GM13976 (cell line): ENCODE measurements around the gene PIEZO2.

Source experiments
- DNase-seq: peaks from one replicate; pipeline ENCODE4 v3.0.0; 2012; ENCODE audit warnings: low spot score
- in situ Hi-C: fragments of 300-500 bp; cut with MboI; formaldehyde crosslinking; loops from one replicate; pipeline ENCODE4 v1.12.0; 2022; ENCODE audit warnings: low sequenced_read_pairs, mixed read lengths, inconsistent platforms; ENCODE audit not compliant: unreplicated experiment
- TF ChIP-seq, protein P1 (sequence below): IDR thresholded peaks from 2 replicates; pipeline ENCODE4 v1.5.1; 2012; ENCODE audit warnings: borderline replicate concordance, mild to moderate bottlenecking; ENCODE audit not compliant: insufficient read depth; ENCODE audit errors: extremely low read depth, missing control alignments, control extremely low read depth

PIEZO2 gene

DNA sequence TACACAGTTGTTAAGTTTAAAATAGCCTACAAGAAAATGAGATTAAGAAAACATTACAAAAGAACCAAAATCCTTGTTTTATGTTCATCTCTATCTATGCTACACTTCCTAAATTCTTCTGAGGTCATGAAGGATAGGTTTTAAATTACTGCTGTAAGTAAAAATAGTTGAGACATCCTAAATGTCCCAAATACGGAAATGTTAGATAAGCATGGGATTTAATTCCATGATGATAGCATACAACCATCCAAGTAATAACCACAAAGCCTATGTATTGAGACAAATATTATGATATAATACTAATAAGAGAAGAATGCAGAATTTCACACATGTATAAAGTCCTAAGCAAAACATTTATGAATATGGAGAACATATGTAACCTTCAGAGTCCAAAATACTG, 34.1 kb downstream of the PIEZO2 start:
- TF ChIP-seq, protein P1, sequence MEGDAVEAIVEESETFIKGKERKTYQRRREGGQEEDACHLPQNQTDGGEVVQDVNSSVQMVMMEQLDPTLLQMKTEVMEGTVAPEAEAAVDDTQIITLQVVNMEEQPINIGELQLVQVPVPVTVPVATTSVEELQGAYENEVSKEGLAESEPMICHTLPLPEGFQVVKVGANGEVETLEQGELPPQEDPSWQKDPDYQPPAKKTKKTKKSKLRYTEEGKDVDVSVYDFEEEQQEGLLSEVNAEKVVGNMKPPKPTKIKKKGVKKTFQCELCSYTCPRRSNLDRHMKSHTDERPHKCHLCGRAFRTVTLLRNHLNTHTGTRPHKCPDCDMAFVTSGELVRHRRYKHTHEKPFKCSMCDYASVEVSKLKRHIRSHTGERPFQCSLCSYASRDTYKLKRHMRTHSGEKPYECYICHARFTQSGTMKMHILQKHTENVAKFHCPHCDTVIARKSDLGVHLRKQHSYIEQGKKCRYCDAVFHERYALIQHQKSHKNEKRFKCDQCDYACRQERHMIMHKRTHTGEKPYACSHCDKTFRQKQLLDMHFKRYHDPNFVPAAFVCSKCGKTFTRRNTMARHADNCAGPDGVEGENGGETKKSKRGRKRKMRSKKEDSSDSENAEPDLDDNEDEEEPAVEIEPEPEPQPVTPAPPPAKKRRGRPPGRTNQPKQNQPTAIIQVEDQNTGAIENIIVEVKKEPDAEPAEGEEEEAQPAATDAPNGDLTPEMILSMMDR = no peak
- in situ Hi-C loops = no loop called here
- no peak for DNase-seq

DNA sequence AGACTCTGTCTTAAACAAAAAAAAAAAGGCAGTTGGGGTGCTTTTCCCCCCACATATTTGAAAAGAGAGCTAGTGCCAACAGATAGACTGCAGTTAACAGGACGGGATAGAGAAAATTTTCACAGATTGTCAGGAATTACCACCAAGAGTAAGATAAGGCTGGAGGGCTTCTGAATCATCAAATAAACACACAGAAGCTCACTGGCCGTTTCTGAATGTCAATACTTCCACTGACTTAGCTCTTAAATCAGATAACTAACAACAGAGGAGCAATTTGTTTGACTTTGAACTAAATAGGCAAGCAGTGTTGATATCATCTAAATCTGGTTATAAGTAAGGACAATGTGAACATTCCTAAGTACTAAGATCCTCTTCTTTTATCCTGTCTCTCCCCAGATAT, 34.7 kb downstream of the PIEZO2 start:
- in situ Hi-C loops = no loop called here
- TF ChIP-seq, protein P1 = no peak
- DNase-seq = no peak

DNA sequence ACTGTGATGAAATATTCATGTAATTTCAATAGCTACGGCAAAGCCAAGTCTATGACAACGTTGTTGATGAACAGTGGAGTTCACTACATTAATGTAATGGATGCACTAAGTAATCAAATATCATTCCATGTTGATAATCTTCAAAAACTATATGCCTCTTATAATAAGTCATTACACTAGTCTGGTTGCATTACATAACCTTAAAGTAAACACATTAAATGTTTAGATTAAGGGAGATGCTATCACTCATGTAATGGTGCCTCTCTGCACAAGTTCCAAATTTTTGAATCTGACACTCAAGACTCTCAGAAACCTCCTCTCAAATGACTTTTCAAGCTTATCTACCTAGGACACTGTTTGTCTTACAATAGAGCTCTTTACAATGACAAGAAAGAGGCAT, 35.4 kb downstream of the PIEZO2 start:
- in situ Hi-C loops = no loop called here
- TF ChIP-seq, protein P1 = no peak
- no peak for DNase-seq

DNA sequence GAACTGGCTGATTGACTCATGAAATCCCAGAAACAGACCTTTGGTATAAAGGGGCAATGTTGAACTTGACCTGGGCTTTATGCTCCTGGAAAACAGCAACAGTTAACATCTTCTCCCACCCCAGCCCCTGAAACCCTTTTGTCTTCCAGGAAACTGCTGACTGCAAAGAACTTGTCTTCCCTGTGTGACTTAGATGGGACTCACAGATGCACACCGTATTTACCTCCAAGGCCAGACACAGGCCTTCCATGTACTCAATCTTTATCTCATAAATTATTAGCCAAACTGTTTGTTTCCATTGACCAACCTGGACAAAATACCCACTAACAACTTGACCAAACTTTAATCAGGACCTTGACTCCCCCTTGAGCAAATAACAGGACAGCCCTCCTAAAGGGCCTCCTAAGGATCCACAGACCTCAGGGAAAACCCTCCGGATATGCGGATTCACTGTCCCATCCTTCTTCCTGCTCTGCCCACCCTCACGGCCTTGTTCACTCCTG, 36.3 kb downstream of the PIEZO2 start:
- in situ Hi-C loops = no loop called here

DNA sequence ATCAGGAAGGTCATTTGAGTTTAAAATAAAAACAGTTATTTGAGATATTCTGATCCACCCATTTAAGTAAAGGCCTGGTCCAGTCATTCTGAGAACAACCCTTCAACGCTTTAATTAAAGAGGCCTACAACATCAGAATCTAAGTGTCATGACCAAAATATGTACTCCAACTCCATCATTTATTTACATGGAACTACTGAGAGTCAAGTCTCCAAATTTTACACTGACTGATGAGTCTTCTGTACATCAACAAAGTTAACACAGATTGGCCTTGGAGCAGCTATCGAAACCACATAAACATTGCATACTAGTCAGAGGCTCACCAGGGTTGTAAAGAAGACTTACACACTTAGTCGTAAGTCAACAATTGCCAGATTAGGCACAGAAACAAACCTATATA, 37.1 kb downstream of the PIEZO2 start:
- DNase-seq = no peak
- TF ChIP-seq, protein P1 = no peak
- in situ Hi-C loops = no loop called here

More for the DNA sequence above, 36.3 kb downstream of the PIEZO2 start:
- DNase-seq = no peak
- TF ChIP-seq, protein P1 = no peak

DNA sequence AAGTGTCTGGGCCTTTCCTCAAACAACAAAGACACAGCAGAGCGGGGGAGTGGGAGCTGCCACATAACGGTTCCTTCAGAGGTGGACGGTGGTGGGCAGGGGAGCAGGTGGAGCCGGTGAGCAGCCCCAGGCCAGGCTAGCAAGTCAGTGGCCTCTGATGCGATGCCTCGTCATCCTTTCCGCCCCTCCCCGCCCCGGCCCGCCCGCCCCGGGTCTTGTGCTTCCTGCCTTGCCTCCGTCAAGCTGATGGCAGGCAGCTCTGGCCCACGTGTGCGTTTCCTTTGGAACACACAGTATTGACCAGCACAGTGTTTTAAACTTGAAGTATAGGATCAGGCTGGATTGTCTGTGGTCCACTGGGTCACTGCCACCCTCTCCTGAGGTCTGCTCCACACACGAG, 38.9 kb downstream of the PIEZO2 start:
- TF ChIP-seq, protein P1 = no peak
- in situ Hi-C loops = no loop called here
- no peak for DNase-seq

DNA sequence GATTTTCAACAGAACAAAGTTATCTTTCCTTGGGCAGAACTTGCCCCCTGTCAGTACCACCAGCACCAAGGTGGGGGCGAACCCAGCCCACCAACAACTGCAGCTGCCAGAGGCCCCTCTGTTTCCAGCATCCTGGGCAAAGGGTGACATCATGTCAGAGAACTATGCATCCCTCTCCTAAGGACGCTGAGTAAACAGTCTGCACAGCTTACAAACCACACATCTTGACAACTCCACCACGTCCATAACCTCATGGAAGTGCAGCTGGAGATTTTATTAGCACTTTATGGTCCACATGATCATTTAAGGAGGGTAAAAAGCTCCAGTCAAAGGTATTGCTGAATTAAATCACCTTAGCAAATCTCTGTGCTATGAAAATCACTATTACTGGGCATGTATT, 40.4 kb downstream of the PIEZO2 start:
- in situ Hi-C loops = no loop called here
- TF ChIP-seq, protein P1 = no peak
- no peak for DNase-seq
